Effector memory CD4-positive, alpha-beta T cell (primary cell): ENCODE results near the gene PCDH9.

Experiments used
- DNase-seq, 3 donors: peaks; one replicate each; pipeline ENCODE4 v3.0.0-alpha.2; 2020
- H3K27ac ChIP-seq: 2 replicates; pipeline ENCODE4 v1.7.0; 2013; ENCODE audit warnings: mild to moderate bottlenecking, low read length, moderate library complexity; ENCODE audit not compliant: insufficient read depth, poor library complexity, severe bottlenecking
- H3K27me3 ChIP-seq: replicated peaks from 2 replicates; pipeline ENCODE4 v1.7.0; 2013; ENCODE audit warnings: mild to moderate bottlenecking, low read length; ENCODE audit not compliant: insufficient read depth, control insufficient read depth, poor library complexity, severe bottlenecking
- H3K36me3 ChIP-seq: 2 replicates; pipeline ENCODE4 v1.7.0; 2013; ENCODE audit warnings: mild to moderate bottlenecking, low read length, moderate library complexity; ENCODE audit not compliant: control insufficient read depth, insufficient read depth
- H3K4me1 ChIP-seq: 2 replicates; pipeline ENCODE4 v1.7.0; 2013; ENCODE audit warnings: low read length, mild to moderate bottlenecking; ENCODE audit not compliant: control insufficient read depth, insufficient read depth, poor library complexity, severe bottlenecking
- H3K4me3 ChIP-seq: 2 replicates; pipeline ENCODE4 v1.7.0; 2013; ENCODE audit warnings: low read length, low read depth, mild to moderate bottlenecking; ENCODE audit not compliant: insufficient read depth, poor library complexity, severe bottlenecking
- H3K9me3 ChIP-seq: 2 replicates; pipeline ENCODE4 v1.7.0; 2013; ENCODE audit warnings: mild to moderate bottlenecking, low read length, moderate library complexity; ENCODE audit not compliant: control insufficient read depth

PCDH9 gene

DNA sequence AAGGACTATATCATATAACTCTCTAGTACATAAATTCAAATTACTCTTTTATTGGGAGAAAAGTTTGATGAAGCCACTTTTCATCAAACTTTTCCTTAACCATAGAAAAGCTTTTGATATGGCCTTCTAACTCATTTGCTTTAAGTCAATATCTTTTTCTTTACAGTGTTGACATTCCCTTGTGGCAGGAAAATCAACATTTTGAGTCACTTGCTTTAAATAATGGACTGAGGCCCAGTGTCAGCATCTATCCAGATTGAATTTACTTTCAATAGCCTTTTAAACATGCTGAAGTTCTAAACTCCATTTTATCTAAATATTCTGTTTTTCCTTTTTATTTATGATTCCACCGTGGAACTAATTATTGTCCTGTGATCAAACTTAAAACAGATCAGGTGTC lies 62.7 kb downstream of the PCDH9 start:
- Histone ChIP-seq H3K27me3 (no peaks in the 10 kb centered on the region), H3K9me3 (no peaks in the 10 kb centered on the region), H3K27ac (no peak overlapping the region), H3K4me1 (no peaks in the 10 kb centered on the region), H3K36me3 (no peaks in the 10 kb centered on the region), H3K4me3 (no peak overlapping the region)
- DNase-seq = no peak

DNA sequence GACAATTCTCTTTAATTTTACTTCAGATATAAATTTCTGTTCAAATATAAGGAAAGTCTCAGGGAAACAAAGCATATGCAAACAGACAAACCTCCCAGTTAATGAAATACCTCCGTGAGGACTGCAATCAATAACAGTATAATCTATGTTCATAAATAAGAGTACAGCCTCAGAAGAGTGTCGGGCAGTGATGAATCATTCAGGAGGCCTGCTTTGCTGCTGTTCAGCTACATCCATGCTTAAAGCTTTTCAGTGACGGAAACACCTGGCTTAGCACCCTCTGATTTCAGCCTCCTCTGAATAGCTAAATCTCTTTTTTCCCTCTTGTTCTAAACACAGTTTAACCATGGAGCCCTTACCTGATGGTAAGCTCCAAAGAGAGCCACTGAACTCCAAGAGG lies 69.0 kb downstream of the PCDH9 start:
- no peaks in the 10 kb centered on the region for H3K9me3 ChIP-seq
- H3K27me3 ChIP-seq = no peaks in the 10 kb centered on the region
- no peaks in the 10 kb centered on the region for H3K36me3 ChIP-seq
- H3K4me1 ChIP-seq = no peaks in the 10 kb centered on the region
- H3K27ac ChIP-seq = no peak overlapping the region
- no peak for DNase-seq
- H3K4me3 ChIP-seq = no peak overlapping the region

DNA sequence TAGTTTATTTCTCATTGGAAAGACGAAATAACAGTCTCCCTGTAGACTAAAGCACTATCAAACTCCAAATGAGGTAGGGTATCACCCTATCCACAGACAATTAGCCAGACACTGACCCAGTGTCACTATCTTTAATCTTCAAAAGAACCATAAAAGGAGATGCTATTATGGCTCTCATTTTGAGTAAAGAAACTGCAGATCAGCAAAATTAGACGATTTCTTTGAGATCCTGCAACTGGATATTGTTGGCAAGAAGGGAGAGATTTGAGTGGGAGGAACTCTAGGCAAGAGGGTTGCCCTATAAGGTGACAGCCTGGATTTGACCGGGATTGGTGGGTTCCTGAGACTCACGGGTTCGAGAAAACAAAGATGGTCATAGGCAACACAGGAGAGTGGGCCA lies 71.2 kb downstream of the PCDH9 start:
- Histone ChIP-seq H3K36me3 (no peaks in the 10 kb centered on the region), H3K27ac (no peak overlapping the region), H3K4me3 (no peak overlapping the region), H3K27me3 (no peaks in the 10 kb centered on the region), H3K4me1 (no peaks in the 10 kb centered on the region), H3K9me3 (no peaks in the 10 kb centered on the region)
- DNase-seq = no peak

DNA sequence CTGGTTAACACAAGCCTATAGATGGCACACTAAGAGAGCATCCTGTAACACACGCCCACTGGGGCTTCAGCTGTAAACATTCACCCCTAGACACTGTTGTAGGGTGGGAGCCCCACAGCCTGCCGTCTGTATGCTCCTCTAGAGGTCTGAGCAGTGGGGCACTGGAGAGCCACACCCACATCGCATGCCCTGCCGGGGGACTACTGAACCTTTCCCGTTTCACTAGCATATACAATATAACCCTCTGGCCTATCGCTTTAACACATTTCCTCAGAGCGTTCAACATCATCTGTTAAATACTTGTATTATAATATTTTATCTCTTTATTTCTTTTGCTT lies 73.4 kb downstream of the PCDH9 start:
- H3K27ac ChIP-seq = no peak overlapping the region
- no peak for DNase-seq
- no peaks in the 10 kb centered on the region for H3K27me3 ChIP-seq
- H3K4me1 ChIP-seq = no peaks in the 10 kb centered on the region
- H3K4me3 ChIP-seq = no peak overlapping the region
- no peaks in the 10 kb centered on the region for H3K9me3 ChIP-seq
- H3K36me3 ChIP-seq = no peaks in the 10 kb centered on the region

DNA sequence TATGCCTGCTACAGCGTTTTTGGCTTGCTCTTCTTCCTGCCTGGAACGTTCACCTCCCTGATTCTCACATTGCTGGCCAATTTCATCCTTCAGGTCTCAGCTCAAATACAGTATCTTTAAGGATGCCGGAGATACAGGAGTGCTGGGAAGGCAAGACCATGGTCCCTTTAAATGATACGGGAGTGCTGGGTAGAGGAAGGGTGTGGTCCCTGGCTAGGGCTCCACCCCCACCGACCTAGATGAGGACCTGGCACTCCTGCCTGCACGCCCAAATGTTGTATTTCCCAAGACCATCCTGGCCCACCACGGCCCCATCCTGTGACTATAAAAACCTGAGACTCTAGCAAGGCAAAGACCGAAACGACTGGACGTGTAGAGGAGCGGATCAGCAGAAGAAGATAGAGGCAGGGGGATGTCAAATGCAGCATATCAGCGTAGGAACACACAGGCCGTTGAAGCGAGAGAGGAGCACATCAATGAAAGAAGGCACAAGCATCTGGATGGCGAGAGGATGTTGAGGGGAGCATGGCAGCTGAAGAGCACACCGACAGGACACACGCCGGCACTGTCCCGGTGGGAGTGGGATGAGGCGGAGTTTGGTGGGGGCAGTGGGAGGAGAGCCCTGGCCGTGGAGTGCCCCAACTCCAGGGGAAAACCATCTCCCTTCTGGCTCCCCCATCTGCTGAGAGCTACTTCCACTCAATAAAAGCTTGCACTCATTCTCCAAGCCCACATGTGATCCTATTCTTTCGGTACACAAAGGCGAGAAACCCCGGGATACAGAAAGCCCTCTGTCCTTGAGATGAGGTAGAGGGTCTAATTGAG lies 74.0 kb downstream of the PCDH9 start:
- no peaks in the 10 kb centered on the region for H3K36me3 ChIP-seq
- no peaks in the 10 kb centered on the region for H3K4me1 ChIP-seq
- H3K4me3 ChIP-seq = no peak overlapping the region
- no peaks in the 10 kb centered on the region for H3K27me3 ChIP-seq
- DNase-seq = no peak
- H3K9me3 ChIP-seq = no peaks in the 10 kb centered on the region
- H3K27ac ChIP-seq = no peak overlapping the region

DNA sequence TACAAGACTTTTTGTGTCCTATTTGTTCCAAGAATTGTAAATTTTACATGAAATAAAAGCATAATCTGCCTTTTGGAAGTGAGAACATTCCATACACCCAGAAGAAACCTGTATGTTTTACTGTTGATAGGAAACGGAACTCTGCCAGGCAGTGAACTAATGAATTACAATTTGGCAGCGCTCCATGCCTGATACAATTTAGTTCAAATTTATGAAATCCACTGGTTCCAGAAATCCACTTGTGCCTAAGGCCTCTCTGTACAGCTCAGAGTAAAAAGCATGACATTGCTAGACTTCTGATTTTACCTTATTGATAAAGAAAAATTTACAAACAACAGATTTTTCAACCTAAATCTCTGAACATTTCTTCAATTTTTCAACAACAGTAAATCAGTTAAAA lies 78.1 kb downstream of the PCDH9 start:
- H3K9me3 ChIP-seq = no peaks in the 10 kb centered on the region

DNA sequence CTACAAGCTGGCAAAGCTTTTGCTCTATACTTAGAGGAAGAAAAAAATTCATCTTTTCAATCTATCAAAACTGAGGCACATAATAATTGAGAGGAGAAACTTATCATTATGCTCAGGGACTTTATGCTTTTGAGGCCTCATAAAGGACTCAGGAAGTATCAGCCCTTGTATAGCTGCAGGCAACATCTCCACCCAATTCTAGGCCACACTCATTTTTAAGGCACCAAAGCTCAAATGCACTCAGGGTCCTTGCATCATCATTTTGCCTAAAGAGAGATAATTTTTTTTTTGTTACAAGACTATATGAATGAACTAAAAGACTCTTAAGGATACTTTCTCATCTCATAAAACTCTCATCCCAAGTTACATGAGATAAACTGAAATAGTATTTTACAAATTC lies 78.5 kb downstream of the PCDH9 start:
- H3K36me3 ChIP-seq = no peaks in the 10 kb centered on the region
- H3K9me3 ChIP-seq = no peaks in the 10 kb centered on the region
- no peaks in the 10 kb centered on the region for H3K27me3 ChIP-seq
- no peak overlapping the region for H3K27ac ChIP-seq
- H3K4me1 ChIP-seq = no peaks in the 10 kb centered on the region
- DNase-seq = no peak
- H3K4me3 ChIP-seq = no peak overlapping the region

More for the DNA sequence above, 78.1 kb downstream of the PCDH9 start:
- Histone ChIP-seq H3K4me3 (no peak overlapping the region), H3K36me3 (no peaks in the 10 kb centered on the region), H3K27ac (no peak overlapping the region), H3K27me3 (no peaks in the 10 kb centered on the region), H3K4me1 (no peaks in the 10 kb centered on the region)
- no peak for DNase-seq

DNA sequence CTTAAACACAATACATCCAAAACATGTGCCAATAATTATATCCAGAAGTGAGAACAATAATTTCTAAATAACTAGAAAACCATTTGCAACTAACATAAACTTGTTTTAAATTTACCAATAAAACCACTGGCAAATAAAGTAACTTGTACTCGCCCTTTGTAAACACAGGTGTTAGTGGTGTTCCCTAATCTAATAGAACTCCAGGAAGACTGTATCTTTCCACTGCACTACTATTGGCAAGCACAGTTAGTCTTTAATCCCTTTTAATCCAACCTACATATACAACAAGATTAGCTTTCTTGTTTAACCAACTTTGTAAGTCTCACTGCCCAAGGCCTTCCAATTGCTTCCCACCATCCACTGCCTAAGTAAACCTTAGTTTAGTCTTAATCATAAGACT lies 79.5 kb downstream of the PCDH9 start:
- DNase-seq = no peak
- no peaks in the 10 kb centered on the region for H3K9me3 ChIP-seq
- no peaks in the 10 kb centered on the region for H3K4me1 ChIP-seq
- no peak overlapping the region for H3K4me3 ChIP-seq
- H3K36me3 ChIP-seq = no peaks in the 10 kb centered on the region
- no peaks in the 10 kb centered on the region for H3K27me3 ChIP-seq
- no peak overlapping the region for H3K27ac ChIP-seq

DNA sequence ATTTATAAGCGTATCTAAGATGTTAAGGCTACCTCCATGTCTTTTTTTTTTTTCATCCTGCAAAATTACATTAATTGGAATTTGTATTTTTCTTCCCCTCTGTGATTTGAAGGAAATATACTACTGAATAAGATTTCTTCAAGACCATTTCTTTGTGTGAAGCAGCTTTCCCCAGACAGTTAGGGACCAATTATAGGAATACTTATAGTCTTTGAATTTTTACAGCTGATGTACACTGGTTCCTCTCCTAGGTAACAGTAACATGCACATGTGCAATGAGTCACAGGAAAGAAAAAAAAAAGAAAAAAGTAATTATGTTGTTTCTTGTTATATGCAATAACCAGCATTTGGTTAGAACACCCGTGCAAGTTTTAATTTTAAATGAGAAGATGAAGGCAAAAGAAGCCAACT lies 82.0 kb downstream of the PCDH9 start:
- Histone ChIP-seq H3K27ac (no peak overlapping the region), H3K9me3 (no peaks in the 10 kb centered on the region), H3K36me3 (no peaks in the 10 kb centered on the region), H3K4me1 (no peaks in the 10 kb centered on the region), H3K27me3 (no peaks in the 10 kb centered on the region), H3K4me3 (no peak overlapping the region)
- DNase-seq = no peak

DNA sequence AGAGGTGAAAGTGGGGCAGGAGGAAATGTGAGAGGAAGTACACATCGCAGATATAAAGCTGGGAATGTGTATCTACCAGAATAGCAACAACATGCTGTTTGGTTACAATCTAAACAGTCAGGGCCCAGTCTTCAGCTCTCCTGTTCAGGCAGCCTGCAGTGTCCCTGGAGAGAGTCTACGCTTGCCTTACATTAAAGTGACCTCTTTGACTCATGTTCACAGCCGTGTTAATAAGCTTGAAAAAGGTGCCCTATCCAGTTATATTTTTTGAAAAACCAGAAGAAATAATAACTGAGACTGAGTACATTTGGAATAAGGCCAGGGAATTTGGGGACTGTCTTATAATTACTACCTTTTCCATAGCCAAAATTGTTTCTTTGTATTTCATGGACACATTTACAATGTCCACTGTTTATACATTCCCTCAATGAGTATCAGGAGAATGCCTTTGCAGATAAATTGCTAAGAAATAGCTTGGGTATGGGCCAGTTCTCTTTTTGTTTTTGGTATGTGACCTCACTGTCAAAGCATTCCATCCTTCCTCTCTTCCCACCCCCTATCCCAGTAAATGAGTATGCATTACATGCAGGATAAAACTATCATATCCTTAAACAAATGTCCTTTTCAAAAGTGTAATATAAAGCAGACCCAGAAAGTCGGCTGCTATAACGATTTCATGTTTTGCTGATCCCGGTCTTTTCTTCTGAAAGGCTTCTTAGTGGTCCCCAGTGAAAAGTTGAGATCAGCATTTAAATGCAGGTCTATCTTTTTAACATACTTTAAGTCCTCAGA lies 82.6 kb downstream of the PCDH9 start:
- H3K4me1 ChIP-seq = no peaks in the 10 kb centered on the region
- no peaks in the 10 kb centered on the region for H3K36me3 ChIP-seq
- no peak overlapping the region for H3K27ac ChIP-seq
- H3K27me3 ChIP-seq = no peaks in the 10 kb centered on the region
- H3K9me3 ChIP-seq = no peaks in the 10 kb centered on the region
- DNase-seq = no peak
- H3K4me3 ChIP-seq = no peak overlapping the region
